ENCODE results near the gene LPCAT1.

- TF ChIP-seq EZH2 (IDR thresholded peaks at IDR 0.05; ENCODE audit: borderline replicate concordance, control insufficient read depth, low read depth, low read length): no peak
- no peak for TF ChIP-seq CTCF (IDR thresholded peaks at IDR 0.05 in 2 of 3, conservative IDR thresholded peaks at IDR 0.05 in 1 of 3; ENCODE audit: control insufficient read depth in 2 of 3, extremely low read depth in 1 of 3, insufficient read depth in 1 of 3, low read depth in 3 of 3, low read length in 3 of 3)
- no peak for TF ChIP-seq EP300 (IDR thresholded peaks at IDR 0.05; ENCODE audit: borderline replicate concordance in 1 of 2, control insufficient read depth in 1 of 2, low read depth in 2 of 2, low read length in 2 of 2)
- no peak for TF ChIP-seq CREM (IDR thresholded peaks at IDR 0.05; ENCODE audit: low read depth)
- no peak for TF ChIP-seq E4F1 (IDR thresholded peaks at IDR 0.05; ENCODE audit: borderline replicate concordance, partially characterized antibody)
- no peak for TF ChIP-seq MXI1 (IDR thresholded peaks at IDR 0.05; ENCODE audit: low read depth, low read length)
- TF ChIP-seq POLR2AphosphoS5 (IDR thresholded peaks at IDR 0.05; ENCODE audit: low read length): no peak
- TF ChIP-seq RFX5 (IDR thresholded peaks at IDR 0.05; ENCODE audit: low read depth, low read length): no peak
- no peak for TF ChIP-seq POLR2A (IDR thresholded peaks at IDR 0.05; ENCODE audit: low read depth, low read length)
- TF ChIP-seq IRF3 (IDR thresholded peaks at IDR 0.05): no peak
- TF ChIP-seq BRCA1 (IDR thresholded peaks at IDR 0.05; ENCODE audit: low read depth, low read length): no peak
- TF ChIP-seq POLR2AphosphoS2 (IDR thresholded peaks at IDR 0.05; ENCODE audit: low read depth, low read length): no peak
- no peak for TF ChIP-seq HDGF (IDR thresholded peaks at IDR 0.05)
Measured at GRCh38 chr5:1412621-1413020, 111.1 kb downstream of the LPCAT1 start.
